Measurements from ENCODE around the gene NDOR1. TPM values are rescaled to one million over a fixed set of nuclear protein-coding genes. Genes with fewer than 3 reads are reported as not detected.

NDOR1 gene
- polyA plus RNA-seq, 3 donors: 4.4 to 26.9 (median 5.2) TPM

DNA sequence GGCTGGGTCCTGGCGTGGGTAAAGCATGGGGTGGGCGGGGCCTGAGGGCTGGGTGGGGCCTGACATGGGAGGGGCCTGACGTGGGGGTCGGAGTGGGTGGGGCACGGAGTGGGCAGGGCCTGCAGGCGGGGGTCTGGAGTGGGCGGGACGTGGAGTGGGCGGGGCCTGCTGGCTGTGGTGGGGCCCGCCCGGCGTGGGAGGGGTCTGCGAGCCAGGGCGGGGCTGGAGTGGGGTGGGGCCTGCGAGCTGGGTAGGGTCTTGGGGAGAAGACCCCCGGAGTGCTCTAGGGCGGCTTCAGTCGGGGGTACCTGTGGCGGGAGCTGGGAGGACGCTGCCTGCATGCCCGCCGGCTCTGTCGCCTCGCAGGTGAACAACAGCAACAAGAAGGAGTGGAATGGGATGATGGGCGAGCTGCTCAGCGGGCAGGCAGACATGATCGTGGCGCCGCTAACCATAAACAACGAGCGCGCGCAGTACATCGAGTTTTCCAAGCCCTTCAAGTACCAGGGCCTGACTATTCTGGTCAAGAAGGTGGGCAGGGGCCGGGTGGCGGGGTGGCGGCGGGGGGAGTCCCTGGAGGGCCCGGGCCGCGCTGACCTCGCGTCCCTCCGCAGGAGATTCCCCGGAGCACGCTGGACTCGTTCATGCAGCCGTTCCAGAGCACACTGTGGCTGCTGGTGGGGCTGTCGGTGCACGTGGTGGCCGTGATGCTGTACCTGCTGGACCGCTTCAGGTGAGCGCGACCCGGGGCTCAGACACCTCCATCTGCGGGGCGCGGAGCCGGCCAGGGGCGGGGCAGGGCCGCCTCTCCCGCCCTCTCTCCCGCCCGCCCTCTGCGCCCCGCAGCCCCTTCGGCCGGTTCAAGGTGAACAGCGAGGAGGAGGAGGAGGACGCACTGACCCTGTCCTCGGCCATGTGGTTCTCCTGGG lies 43.7 kb upstream of the NDOR1 start:
- H3K4me2 ChIP-seq (replicated peaks; ENCODE audit: extremely low read depth, low read length, poor library complexity, severe bottlenecking): no peak overlapping the region
- no peaks in the 10 kb centered on the region for H3K36me3 ChIP-seq (replicated peaks in 1 of 2; ENCODE audit: control insufficient read depth in 1 of 2, insufficient read depth in 2 of 2, low read length in 2 of 2)
- H3K4me1 ChIP-seq (ENCODE audit: control insufficient read depth in 1 of 2, insufficient read depth in 2 of 2, low read length in 2 of 2): peaks cover 3 to 13% of the 10 kb centered on the region in 2 donors
- H3K27me3 ChIP-seq (ENCODE audit: control insufficient read depth in 2 of 2, insufficient read depth in 2 of 2, low read length in 2 of 2): peaks cover 8 to 96% of the 10 kb centered on the region in 2 donors
- H3K9me3 ChIP-seq (replicated peaks in 1 of 2; ENCODE audit: control insufficient read depth in 1 of 2, insufficient read depth in 1 of 2, low read length in 2 of 2): peaks cover 4 to 17% of the 10 kb centered on the region in 2 donors
- H2AFZ ChIP-seq (ENCODE audit: insufficient read depth, low read depth, low read length, poor library complexity, severe bottlenecking): no peak overlapping the region
- DNase-seq: no peak
- Mint-ChIP-seq H3K36me3 (no peaks in the 10 kb centered on the region), H3K4me1 (peaks cover 6% of the 10 kb centered on the region), H3K27me3 (ENCODE audit: low read depth in 3 of 3) (peaks cover 74 to 98% (median 89%) of the 10 kb centered on the region in 3 donors), H3K4me3 (peak overlapping the region in 1 of 2 donors; percentile 51), H3K27ac (no peak overlapping the region), H3K9me3 (peaks cover 0 to 23% (median 7%) of the 10 kb centered on the region in 7 donors)
- intact Hi-C loops (cut with micrococcal nuclease): no loop called here
- H3K79me2 ChIP-seq (ENCODE audit: insufficient read depth, low read length): no peaks in the 10 kb centered on the region
- H3K4me3 ChIP-seq (replicated peaks in 1 of 3; ENCODE audit: low read depth in 2 of 3, low read length in 3 of 3): no peak overlapping the region
- no peak overlapping the region for H3K27ac ChIP-seq (ENCODE audit: low read depth in 1 of 2, low read length in 2 of 2)
- H3K9ac ChIP-seq (ENCODE audit: insufficient read depth, low read length, poor library complexity, severe bottlenecking): no peak overlapping the region
- no peaks in the 10 kb centered on the region for H4K20me1 ChIP-seq (ENCODE audit: insufficient read depth, low read length)
- WGBS (ENCODE audit: insufficient coverage): 5% methylated on average over 44 of the region's 71 CpGs
- TF ChIP-seq, protein P1, sequence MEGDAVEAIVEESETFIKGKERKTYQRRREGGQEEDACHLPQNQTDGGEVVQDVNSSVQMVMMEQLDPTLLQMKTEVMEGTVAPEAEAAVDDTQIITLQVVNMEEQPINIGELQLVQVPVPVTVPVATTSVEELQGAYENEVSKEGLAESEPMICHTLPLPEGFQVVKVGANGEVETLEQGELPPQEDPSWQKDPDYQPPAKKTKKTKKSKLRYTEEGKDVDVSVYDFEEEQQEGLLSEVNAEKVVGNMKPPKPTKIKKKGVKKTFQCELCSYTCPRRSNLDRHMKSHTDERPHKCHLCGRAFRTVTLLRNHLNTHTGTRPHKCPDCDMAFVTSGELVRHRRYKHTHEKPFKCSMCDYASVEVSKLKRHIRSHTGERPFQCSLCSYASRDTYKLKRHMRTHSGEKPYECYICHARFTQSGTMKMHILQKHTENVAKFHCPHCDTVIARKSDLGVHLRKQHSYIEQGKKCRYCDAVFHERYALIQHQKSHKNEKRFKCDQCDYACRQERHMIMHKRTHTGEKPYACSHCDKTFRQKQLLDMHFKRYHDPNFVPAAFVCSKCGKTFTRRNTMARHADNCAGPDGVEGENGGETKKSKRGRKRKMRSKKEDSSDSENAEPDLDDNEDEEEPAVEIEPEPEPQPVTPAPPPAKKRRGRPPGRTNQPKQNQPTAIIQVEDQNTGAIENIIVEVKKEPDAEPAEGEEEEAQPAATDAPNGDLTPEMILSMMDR (IDR thresholded peaks at IDR 0.05): no peak

DNA sequence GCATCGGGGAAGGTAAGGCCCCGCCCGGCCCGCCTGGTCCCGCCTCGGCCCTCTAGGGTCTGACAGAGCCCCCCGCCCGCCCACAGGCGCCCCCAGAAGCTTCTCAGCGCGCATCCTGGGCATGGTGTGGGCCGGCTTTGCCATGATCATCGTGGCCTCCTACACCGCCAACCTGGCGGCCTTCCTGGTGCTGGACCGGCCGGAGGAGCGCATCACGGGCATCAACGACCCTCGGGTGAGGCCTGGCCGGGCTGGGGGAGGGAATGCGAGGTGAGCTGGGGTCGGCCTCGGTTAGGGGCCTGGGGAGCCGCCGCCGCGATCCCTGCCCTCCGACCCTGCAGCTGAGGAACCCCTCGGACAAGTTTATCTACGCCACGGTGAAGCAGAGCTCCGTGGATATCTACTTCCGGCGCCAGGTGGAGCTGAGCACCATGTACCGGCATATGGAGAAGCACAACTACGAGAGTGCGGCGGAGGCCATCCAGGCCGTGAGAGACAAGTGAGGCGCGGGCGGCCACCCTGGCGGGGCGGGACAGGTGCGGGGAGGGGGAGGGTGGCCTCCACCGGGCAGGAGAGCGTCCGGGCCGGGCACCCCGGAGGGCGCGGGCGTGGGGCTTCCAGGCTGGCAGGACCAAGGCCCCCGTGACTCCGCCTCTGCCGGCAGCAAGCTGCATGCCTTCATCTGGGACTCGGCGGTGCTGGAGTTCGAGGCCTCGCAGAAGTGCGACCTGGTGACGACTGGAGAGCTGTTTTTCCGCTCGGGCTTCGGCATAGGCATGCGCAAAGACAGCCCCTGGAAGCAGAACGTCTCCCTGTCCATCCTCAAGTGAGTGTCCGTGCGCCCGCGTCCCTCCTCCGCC lies 42.8 kb upstream of the NDOR1 start:
- Mint-ChIP-seq H3K9me3 (peaks cover 0 to 20% (median 5%) of the 10 kb centered on the region in 7 donors), H3K27me3 (ENCODE audit: low read depth in 3 of 3) (peaks cover 70 to 97% (median 87%) of the 10 kb centered on the region in 3 donors), H3K36me3 (no peaks in the 10 kb centered on the region), H3K4me3 (peak overlapping the region; percentile 48 to 84), H3K4me1 (peaks cover 6% of the 10 kb centered on the region), H3K27ac (no peak overlapping the region)
- Histone ChIP-seq H3K9ac (ENCODE audit: insufficient read depth, low read length, poor library complexity, severe bottlenecking) (no peak overlapping the region), H3K4me1 (ENCODE audit: control insufficient read depth in 1 of 2, insufficient read depth in 2 of 2, low read length in 2 of 2) (peaks cover 3 to 10% of the 10 kb centered on the region in 2 donors), H4K20me1 (ENCODE audit: insufficient read depth, low read length) (no peaks in the 10 kb centered on the region), H3K9me3 (replicated peaks in 1 of 2; ENCODE audit: control insufficient read depth in 1 of 2, insufficient read depth in 1 of 2, low read length in 2 of 2) (peaks cover 0 to 12% of the 10 kb centered on the region in 2 donors), H3K27me3 (ENCODE audit: control insufficient read depth in 2 of 2, insufficient read depth in 2 of 2, low read length in 2 of 2) (peaks cover 8 to 92% of the 10 kb centered on the region in 2 donors), H3K27ac (ENCODE audit: low read depth in 1 of 2, low read length in 2 of 2) (no peak overlapping the region), H3K4me2 (replicated peaks; ENCODE audit: extremely low read depth, low read length, poor library complexity, severe bottlenecking) (peak overlapping the region; percentile 58), H2AFZ (ENCODE audit: insufficient read depth, low read depth, low read length, poor library complexity, severe bottlenecking) (peak overlapping the region; percentile 46), H3K4me3 (replicated peaks in 1 of 3; ENCODE audit: low read depth in 2 of 3, low read length in 3 of 3) (peak overlapping the region in 2 of 3 experiments; percentile 7 to 44), H3K36me3 (replicated peaks in 1 of 2; ENCODE audit: control insufficient read depth in 1 of 2, insufficient read depth in 2 of 2, low read length in 2 of 2) (no peaks in the 10 kb centered on the region), H3K79me2 (ENCODE audit: insufficient read depth, low read length) (no peaks in the 10 kb centered on the region)
- intact Hi-C loops (cut with micrococcal nuclease): no loop called here
- WGBS (ENCODE audit: insufficient coverage): 10% methylated on average over 70 of the region's 74 CpGs
- DNase-seq: no peak
- TF ChIP-seq, protein P1 (IDR thresholded peaks at IDR 0.05): no peak

Measured in CD14-positive monocyte (primary cell).